Measurements from ENCODE around the gene TST. TPM values are rescaled to one million over a fixed set of nuclear protein-coding genes. Genes with fewer than 3 reads are reported as not detected.

Gene TST
- polyA plus RNA-seq, 1 of the 3 experiments (the other 2 are of a cell fraction): 49.4 TPM

DNA sequence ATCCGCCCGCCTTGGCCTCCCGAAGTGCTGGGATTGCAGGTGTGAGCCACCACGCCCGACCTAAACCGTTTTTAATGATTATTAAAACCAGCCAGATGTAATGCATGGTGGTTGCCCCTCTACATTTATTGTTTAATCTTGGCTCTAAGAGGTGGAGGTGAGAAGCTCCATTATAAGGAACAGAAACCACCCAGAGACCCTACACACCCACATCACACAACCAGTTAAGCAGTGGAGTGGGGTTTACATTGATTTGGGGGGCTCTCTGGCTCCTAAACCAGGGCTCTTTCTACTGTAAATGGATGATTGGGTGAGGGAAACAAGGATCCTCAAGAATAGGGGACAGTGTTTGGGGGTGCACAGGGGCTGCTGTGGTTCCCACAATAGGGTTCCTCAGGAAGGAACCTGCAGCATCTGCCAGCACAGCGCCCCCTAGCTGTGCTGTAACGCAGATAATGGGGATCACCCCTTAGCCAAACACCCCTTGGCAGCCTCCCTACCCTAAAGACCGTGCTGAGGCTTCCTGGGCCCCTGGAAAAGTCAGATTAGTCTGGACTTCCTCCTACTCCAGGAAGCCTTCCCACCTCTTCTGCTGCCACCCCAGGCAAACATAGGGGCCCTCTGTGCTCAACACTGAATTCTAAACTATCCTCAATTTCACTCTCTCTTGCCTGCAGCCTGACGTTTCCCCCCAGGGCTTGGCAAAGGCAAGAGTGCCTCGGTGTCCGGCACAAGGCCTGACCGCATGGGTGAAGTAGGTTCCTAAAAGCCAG lies 2.6 kb upstream of the TST start:
- no peaks in the 10 kb centered on the region for H3K9me2 ChIP-seq
- no peaks in the 10 kb centered on the region for H4K20me1 ChIP-seq (ENCODE audit: insufficient read depth)
- peaks cover 4 to 22% of the 10 kb centered on the region in 2 experiments for H3K36me3 ChIP-seq (replicated peaks in 1 of 2; ENCODE audit: control insufficient read depth in 1 of 2, insufficient read depth in 2 of 2, low read length in 1 of 2)
- no peak overlapping the region; a peak in 1 of 4 replicates for H3K27ac ChIP-seq (ENCODE audit: low read depth in 2 of 2, low read length in 1 of 2)
- H3K9me3 ChIP-seq: no peaks in the 10 kb centered on the region
- peak; percentile 82 for DNase-seq
- H3F3A ChIP-seq (replicated peaks; ENCODE audit: insufficient read depth): no peaks in the 10 kb centered on the region
- no peak overlapping the region for H2AFZ ChIP-seq (ENCODE audit: low read depth)
- ChIA-PET CTCF (interaction anchor here (0.6 to 4.1 kb wide), 13 partner anchors 9 to 52 kb away, joined by 3 to 18 read pairs (median 3); no protein-coding TSS in a partner anchor), POLR2A (no interaction called here)
- H3K9ac ChIP-seq: no peak overlapping the region
- no peaks in the 10 kb centered on the region for H3K27me3 ChIP-seq (ENCODE audit: insufficient read depth)
- peaks cover 41% of the 10 kb centered on the region for H3K79me2 ChIP-seq (ENCODE audit: insufficient read depth)
- H3K4me3 ChIP-seq (ENCODE audit: low read depth in 2 of 2, low read length in 1 of 2): peak overlapping the region in 1 of 2 experiments; percentile 25; a peak in 1 of 4 replicates
- TF ChIP-seq, protein P1, sequence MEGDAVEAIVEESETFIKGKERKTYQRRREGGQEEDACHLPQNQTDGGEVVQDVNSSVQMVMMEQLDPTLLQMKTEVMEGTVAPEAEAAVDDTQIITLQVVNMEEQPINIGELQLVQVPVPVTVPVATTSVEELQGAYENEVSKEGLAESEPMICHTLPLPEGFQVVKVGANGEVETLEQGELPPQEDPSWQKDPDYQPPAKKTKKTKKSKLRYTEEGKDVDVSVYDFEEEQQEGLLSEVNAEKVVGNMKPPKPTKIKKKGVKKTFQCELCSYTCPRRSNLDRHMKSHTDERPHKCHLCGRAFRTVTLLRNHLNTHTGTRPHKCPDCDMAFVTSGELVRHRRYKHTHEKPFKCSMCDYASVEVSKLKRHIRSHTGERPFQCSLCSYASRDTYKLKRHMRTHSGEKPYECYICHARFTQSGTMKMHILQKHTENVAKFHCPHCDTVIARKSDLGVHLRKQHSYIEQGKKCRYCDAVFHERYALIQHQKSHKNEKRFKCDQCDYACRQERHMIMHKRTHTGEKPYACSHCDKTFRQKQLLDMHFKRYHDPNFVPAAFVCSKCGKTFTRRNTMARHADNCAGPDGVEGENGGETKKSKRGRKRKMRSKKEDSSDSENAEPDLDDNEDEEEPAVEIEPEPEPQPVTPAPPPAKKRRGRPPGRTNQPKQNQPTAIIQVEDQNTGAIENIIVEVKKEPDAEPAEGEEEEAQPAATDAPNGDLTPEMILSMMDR (IDR thresholded peaks at IDR 0.05): peak; percentile 86
- TF ChIP-seq, protein P2, sequence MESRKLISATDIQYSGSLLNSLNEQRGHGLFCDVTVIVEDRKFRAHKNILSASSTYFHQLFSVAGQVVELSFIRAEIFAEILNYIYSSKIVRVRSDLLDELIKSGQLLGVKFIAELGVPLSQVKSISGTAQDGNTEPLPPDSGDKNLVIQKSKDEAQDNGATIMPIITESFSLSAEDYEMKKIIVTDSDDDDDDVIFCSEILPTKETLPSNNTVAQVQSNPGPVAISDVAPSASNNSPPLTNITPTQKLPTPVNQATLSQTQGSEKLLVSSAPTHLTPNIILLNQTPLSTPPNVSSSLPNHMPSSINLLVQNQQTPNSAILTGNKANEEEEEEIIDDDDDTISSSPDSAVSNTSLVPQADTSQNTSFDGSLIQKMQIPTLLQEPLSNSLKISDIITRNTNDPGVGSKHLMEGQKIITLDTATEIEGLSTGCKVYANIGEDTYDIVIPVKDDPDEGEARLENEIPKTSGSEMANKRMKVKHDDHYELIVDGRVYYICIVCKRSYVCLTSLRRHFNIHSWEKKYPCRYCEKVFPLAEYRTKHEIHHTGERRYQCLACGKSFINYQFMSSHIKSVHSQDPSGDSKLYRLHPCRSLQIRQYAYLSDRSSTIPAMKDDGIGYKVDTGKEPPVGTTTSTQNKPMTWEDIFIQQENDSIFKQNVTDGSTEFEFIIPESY (IDR thresholded peaks at IDR 0.05; ENCODE audit: borderline replicate concordance, low read depth): no peak
- H3K4me1 ChIP-seq (ENCODE audit: control insufficient read depth in 1 of 2, insufficient read depth in 2 of 2, low read depth in 1 of 2, low read length in 1 of 2): peaks cover 12 to 28% of the 10 kb centered on the region in 2 experiments; a peak in 2 of 4 replicates
- 74% methylated on average over 9 of the region's 13 CpGs for WGBS (ENCODE audit: low lambda C conversion rate)
- no peak overlapping the region for H3K4me2 ChIP-seq

DNA sequence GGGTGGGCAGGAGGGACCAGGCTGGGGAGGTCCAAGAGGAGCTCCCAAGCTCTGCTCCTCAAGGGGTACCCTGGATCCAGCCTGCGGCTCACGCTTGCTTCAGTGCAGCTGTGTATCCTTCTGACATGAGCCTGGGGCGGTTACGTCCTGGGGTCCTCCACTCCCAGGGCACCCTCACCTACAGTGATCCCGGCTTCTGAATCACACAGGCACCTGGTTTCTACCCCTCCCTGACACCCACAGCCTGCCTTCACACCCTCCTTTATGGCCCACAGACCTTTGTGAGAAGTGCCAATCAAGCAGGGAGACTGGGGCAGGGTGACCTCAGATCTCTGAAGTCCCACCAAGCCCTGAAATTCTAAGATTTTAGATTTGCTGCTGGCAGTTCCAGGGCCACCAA lies 1.8 kb upstream of the TST start:
- Histone ChIP-seq H3K27me3 (ENCODE audit: insufficient read depth) (no peaks in the 10 kb centered on the region), H4K20me1 (ENCODE audit: insufficient read depth) (no peaks in the 10 kb centered on the region), H3K4me2 (0 out of 2 replicates have a peak overlapping the region, but pooled peaks have one; percentile 76), H3K9ac (no peak overlapping the region), H3K9me3 (no peaks in the 10 kb centered on the region), H3K4me3 (ENCODE audit: low read depth in 2 of 2, low read length in 1 of 2) (no peak overlapping the region; a peak in 1 of 4 replicates), H3F3A (replicated peaks; ENCODE audit: insufficient read depth) (no peaks in the 10 kb centered on the region), H3K27ac (ENCODE audit: low read depth in 2 of 2, low read length in 1 of 2) (no peak overlapping the region), H3K4me1 (ENCODE audit: control insufficient read depth in 1 of 2, insufficient read depth in 2 of 2, low read depth in 1 of 2, low read length in 1 of 2) (peaks cover 12 to 28% of the 10 kb centered on the region in 2 experiments; a peak in 2 of 4 replicates), H3K36me3 (replicated peaks in 1 of 2; ENCODE audit: control insufficient read depth in 1 of 2, insufficient read depth in 2 of 2, low read length in 1 of 2) (peaks cover 3 to 20% of the 10 kb centered on the region in 2 experiments), H2AFZ (ENCODE audit: low read depth) (no peak overlapping the region), H3K9me2 (no peaks in the 10 kb centered on the region), H3K79me2 (ENCODE audit: insufficient read depth) (peaks cover 41% of the 10 kb centered on the region)
- CTCF ChIA-PET: interaction anchor here (1.0 to 4.1 kb wide), 9 partner anchors 8 to 263 kb away, joined by 3 to 18 read pairs (median 7); no protein-coding TSS in a partner anchor
- DNase-seq: no peak
- WGBS (ENCODE audit: low lambda C conversion rate): 100% methylated on average over 4 of the region's 5 CpGs
- TF ChIP-seq, protein P3, sequence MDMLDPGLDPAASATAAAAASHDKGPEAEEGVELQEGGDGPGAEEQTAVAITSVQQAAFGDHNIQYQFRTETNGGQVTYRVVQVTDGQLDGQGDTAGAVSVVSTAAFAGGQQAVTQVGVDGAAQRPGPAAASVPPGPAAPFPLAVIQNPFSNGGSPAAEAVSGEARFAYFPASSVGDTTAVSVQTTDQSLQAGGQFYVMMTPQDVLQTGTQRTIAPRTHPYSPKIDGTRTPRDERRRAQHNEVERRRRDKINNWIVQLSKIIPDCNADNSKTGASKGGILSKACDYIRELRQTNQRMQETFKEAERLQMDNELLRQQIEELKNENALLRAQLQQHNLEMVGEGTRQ (IDR thresholded peaks at IDR 0.05; ENCODE audit: borderline replicate concordance, low read depth, low read length): no peak
- TF ChIP-seq, protein P2 (IDR thresholded peaks at IDR 0.05; ENCODE audit: borderline replicate concordance, low read depth): no peak
- TF ChIP-seq GATA2 (CRISPR knock-in tag; IDR thresholded peaks at IDR 0.05) (no peak), TAF1 (IDR thresholded peaks at IDR 0.05; ENCODE audit: borderline replicate concordance, low read depth, low read length) (no peak), FOXM1 (IDR thresholded peaks at IDR 0.05; ENCODE audit: low read depth) (no peak), JUND (IDR thresholded peaks at IDR 0.05) (no peak), GABPA (IDR thresholded peaks at IDR 0.05; ENCODE audit: low read depth) (no peak)
- TF ChIP-seq, protein P1 (IDR thresholded peaks at IDR 0.05): no peak
- TF ChIP-seq, protein P4, sequence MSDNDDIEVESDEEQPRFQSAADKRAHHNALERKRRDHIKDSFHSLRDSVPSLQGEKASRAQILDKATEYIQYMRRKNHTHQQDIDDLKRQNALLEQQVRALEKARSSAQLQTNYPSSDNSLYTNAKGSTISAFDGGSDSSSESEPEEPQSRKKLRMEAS (IDR thresholded peaks at IDR 0.05; ENCODE audit: low read depth): no peak
- POLR2A ChIA-PET: no interaction called here

All from SK-N-SH (cell line).